Activated CD8-positive, alpha-beta memory T cell treated with anti-CD3 and anti-CD28 coated beads, Interleukin-2, amount 50 U/mL, for 24 hours (primary cell): Measurements from ENCODE around the gene RAI1.

Experiments used
- DNase-seq: peaks from one replicate; pipeline ENCODE4 v3.0.0-alpha.2; 2020; ENCODE audit errors: extremely low read depth

The RAI1 gene

GRCh38 chr17:17846003-17846402, 164.7 kb downstream of the RAI1 start:
- DNase-seq, result no peak

- DNase-seq, result no peak
Measured at GRCh38 chr17:17846645-17847044, 165.4 kb downstream of the RAI1 start.

DNA sequence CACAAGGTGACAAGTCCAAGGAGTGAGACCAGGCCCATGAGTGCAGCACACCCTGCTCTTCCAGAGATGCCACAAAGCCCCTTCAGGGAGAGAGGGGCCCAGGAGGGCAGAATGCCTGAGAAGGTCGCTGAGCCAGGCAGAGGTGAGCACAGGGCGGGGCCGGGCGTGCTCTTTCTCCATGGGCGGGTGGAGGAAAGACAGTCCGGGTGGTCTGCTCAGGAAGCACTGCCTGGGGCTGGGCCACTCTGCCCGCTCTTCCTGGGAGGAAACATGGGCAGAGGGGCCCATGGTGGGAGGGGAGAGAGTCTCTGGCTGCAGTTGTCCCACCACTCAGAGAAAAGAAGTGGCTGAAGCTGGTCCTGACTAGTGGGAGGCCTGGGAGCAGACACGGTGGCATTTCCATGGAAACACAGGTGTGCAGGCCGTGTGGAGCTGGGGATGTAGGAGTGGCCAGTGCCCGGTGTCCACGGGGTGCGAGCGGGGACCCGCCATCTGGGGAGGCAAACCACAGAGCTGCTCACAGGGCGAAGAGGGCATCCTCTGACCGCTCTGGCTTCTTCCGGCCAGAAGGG, 165.9 kb downstream of the RAI1 start:
- DNase-seq, result no peak

- no peak for DNase-seq
Measured at GRCh38 chr17:17847726-17848125, 166.5 kb downstream of the RAI1 start.

GRCh38 chr17:17848311-17849082, 167.2 kb downstream of the RAI1 start:
- DNase-seq, result no peak

DNA sequence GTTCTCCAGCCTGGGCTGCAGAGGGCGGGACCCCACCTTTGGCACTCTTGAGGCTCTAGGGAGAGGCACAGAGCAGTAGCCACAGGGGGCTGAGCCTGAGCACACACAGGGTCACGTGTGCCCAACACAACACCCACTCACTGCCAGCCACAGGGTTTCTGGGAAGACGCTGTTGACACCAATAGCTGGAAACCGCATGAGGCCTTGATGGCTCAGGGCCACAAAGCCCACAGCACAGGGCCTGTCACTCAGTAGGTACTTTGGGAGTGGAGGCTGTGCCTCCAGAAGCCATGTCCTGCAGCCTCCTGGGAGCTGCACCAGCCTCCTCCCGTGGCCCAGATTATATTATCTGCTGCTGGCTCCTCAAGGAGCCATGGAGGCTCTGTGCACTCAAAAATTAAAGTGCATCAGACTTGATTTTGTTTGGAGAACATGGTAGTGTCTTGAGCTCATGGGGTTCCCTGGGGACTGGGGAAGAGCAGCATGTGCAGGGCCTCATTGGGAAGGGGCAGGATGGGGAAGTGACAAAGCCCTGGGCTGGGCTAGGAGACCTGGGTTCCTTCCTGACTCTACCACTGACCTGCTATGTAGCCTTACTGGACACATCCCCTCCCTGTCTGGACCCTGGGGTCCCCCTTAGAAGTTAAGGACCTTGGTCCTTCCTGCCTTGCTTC, 168.0 kb downstream of the RAI1 start:
- DNase-seq, result peak; percentile 82

DNA sequence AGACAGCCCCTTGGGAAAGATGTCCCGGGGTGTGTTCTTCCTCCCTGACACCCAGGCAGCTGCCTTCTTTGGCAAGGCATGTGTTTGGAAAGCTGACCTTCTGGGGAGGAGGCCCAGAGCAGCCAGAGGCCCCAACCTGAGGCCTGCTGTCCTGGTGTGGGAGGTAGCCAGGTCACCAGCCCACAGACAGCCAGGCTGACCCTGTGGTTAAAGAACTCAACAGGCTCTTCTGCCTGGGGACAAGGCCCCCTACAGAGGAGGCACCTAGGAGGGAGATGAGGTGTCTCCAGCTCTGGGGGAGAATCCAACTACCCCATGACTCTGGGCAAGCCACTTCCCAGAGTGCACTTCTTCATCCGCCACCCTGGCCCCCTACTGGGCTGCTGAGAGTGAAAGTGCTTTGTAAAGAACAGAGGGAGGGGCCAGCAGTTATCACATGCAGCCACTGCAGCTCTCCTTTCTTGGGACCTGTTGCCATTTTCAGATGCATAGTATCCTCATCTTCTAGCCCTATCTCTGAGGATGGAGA, 168.7 kb downstream of the RAI1 start:
- no peak for DNase-seq

DNA sequence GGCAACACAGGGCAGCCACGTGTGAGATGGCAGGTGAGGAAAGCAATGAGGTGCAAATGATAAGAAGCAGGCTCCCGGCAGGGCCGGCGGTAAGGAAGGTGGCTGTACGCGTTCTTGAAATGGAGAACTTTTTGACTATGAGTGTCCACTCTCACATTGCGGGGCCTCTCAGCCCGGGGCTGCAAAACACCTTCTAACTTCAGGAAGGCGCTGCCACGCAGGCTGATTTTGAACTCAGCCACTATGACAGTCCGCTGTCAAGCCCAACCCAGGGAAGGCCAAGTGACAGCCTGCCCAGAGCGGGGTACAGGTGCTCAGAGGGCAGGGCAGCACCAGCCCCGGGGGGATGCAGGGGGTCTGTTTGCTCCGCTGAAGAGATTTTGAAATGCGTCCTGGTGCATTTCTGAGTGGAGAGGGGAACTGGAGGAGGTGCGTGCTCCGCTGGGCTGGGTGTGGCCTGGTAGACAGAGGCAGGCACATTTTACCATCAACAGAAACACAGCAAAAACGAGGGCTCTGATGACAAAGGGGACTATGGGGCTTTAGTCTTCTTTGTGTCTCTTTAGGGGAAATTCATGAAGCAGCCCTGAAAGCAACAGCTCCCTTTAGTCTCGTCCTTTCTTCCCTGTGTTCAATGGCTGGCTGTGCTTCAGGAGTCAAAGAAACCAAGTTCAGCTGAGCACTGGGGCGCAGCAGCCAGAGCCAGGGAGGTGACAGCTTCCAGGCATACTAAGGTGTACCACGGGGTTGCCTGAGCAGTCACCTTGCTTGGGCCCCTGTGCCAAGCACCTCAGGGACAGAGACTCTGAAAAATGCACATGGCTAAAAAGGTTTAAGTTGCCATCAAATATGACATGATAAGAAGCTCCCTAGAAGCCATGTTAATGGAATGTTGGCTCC, 170.1 kb downstream of the RAI1 start:
- DNase-seq, result no peak

- no peak for DNase-seq
Measured at GRCh38 chr17:17852930-17853329, 171.7 kb downstream of the RAI1 start.

GRCh38 chr17:17853811-17854447, 172.7 kb downstream of the RAI1 start:
- DNase-seq, result no peak

DNA sequence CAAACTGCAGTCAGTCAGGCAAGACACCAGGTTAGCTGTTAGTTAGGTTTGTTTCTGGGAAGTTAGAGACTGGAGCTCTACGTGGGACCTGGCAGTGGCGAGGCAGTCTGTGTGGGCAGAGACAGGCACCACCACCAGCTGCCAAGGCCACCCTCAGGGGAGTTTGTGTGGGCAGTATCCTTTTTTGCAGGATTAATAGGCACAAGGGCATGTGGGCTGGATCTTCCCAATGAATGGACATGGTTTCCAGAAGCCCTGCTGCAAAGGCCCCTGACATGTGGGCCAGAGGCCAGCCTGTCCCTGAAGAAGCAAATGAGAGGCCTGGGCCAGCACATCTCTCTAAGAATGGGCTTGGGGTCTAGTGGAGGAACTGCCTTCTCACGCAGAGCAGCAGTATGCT, 174.7 kb downstream of the RAI1 start:
- no peak for DNase-seq

GRCh38 chr17:17856386-17856785, 175.1 kb downstream of the RAI1 start:
- DNase-seq, result no peak

DNA sequence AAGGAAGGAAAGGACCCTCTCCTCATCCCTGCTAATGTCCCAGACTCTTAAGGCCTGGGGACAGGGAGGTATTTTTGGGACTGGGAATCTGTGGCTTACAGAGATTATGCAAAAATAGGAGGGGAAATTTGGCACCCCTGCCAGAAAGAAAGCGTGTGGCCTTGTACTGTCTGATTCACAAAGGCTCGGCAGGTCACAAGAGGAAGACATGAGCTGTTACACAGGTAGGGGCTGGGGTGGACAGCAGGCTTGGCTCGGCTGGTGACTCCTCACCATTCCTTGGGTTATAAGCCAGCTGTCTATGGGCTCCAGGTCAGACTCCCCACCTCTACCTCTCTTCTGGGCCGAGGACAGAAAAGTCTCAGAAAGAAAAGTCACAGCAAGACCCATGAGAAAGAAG, 176.2 kb downstream of the RAI1 start:
- no peak for DNase-seq

- no peak for DNase-seq
Measured at GRCh38 chr17:17859909-17860765, 178.9 kb downstream of the RAI1 start.

DNA sequence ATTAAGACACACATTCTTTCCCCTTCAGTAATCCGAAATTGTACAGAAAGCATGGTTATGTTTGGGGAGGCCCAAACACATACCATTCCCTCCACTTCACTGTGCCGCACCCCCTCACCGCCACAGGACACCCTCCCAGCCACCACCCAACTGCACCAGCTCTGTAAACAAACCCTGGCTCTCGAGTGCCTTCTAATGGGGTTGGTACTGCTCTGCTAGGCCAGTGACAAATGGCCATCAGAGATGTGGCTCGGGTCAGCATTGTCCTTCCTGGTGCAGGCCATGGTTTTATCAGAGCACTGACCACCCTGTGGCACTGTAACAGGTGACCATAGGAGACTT, 179.5 kb downstream of the RAI1 start:
- DNase-seq, result no peak
